Measurements from ENCODE around the gene ARIH1.

DNA sequence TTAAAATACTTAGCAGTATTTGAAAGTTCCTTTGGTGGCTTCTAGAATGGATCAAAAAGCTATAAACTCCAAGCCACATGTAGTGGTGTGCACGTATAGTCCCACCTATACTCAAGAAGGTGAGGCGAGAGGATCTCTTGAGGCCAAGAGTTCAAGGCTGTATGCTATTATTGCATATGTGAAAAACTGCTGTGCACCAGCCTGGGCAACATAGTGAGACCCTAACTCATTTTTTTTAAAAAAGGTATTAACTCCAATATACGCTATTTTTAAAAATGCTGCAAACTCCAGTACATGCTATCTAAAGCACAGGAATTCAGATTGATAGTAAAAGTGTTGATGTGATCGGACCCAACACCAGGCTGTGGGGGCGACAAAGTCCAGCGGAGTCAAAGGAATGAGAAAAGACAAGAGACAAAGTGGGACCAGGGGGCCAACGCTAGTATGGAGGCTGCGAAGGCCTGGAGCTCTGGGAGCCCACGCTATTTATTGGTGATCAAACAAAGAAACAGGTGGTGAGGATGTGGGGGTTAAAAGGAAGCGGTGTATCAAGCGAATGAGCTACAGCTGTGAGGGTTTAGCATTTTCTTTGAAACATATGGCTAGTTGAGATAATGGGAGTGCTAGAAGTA is 66.6 kb downstream of the ARIH1 start:
- TF ChIP-seq FOXA1 (IDR thresholded peaks at IDR 0.05) = no peak
- TF ChIP-seq SP1 (IDR thresholded peaks at IDR 0.05) = no peak
- no peak for TF ChIP-seq TARDBP (IDR thresholded peaks at IDR 0.05)
- TF ChIP-seq PKNOX1 (IDR thresholded peaks at IDR 0.05) = no peak
- no peak for TF ChIP-seq ZNF384 (IDR thresholded peaks at IDR 0.05)
- no peak for TF ChIP-seq HDGF (IDR thresholded peaks at IDR 0.05; ENCODE audit: borderline replicate concordance)
- TF ChIP-seq FOXM1 (IDR thresholded peaks at IDR 0.05; ENCODE audit: borderline replicate concordance) = no peak
